ENCODE results near the gene EPS15.

The EPS15 gene

DNA sequence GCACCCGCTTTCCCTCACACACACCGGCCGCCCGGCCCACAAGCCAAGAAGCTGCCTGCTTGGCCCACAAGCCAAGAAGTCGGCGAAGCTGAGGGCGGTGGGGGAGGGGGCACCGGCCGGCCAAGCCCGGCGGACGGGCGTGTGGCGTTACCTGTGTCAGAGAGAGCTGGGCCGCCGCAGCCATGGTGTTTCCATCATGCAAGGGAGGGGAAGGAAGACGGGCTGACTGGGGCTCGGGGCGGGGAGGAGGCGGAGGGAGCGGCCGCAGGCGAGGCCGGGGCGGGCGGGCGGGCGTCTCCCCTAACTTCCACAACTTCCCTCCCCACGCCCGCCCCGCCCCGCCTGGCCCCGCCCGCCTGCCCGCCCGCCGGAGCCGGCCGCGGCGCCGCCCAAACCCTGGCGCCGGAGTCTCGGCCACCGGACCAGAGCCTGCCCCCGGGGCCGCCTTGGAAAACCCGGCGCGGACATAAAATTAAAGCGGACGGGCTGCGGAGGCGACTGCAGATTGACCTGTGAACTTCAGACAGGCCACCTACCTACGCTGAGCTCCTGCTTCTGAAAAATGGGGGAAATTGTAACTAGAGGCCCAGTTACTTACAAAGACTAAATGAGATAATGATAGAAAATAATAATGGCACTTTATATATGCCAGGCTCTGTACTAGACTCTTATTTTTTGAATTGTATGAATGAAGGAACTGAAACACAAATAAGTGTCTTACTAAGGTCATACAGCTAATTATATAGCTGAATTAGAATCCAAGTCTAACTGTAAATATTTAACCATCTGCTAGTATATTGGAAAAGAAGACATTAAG is at the start of gene EPS15:
TSS of gene EPS15 (minus strand) at position 219 of the 817 bp plus-strand sequence. CDS start at position 184, 35 bp downstream.
- Histone ChIP-seq H3K4me1 (peaks cover 0 to 30% (median 9%) of the 10 kb centered on the region in 4 donors), H3K27me3 (no peaks in the 10 kb centered on the region), H3K9me3 (no peaks in the 10 kb centered on the region), H3K27ac (peak within 1 kb of the TSS; percentile 92 to 97), H3K4me3 (peak within 1 kb of the TSS; percentile 70 to 94), H3K36me3 (no peaks in the 10 kb centered on the region)
- intact Hi-C loops (cut with DNase I; ENCODE audit: low total_unique reads) = no loop called here
- peak; percentile 87 to 93 for DNase-seq
- TF ChIP-seq, protein P1, sequence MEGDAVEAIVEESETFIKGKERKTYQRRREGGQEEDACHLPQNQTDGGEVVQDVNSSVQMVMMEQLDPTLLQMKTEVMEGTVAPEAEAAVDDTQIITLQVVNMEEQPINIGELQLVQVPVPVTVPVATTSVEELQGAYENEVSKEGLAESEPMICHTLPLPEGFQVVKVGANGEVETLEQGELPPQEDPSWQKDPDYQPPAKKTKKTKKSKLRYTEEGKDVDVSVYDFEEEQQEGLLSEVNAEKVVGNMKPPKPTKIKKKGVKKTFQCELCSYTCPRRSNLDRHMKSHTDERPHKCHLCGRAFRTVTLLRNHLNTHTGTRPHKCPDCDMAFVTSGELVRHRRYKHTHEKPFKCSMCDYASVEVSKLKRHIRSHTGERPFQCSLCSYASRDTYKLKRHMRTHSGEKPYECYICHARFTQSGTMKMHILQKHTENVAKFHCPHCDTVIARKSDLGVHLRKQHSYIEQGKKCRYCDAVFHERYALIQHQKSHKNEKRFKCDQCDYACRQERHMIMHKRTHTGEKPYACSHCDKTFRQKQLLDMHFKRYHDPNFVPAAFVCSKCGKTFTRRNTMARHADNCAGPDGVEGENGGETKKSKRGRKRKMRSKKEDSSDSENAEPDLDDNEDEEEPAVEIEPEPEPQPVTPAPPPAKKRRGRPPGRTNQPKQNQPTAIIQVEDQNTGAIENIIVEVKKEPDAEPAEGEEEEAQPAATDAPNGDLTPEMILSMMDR (IDR thresholded peaks at IDR 0.05) = no peak

DNA sequence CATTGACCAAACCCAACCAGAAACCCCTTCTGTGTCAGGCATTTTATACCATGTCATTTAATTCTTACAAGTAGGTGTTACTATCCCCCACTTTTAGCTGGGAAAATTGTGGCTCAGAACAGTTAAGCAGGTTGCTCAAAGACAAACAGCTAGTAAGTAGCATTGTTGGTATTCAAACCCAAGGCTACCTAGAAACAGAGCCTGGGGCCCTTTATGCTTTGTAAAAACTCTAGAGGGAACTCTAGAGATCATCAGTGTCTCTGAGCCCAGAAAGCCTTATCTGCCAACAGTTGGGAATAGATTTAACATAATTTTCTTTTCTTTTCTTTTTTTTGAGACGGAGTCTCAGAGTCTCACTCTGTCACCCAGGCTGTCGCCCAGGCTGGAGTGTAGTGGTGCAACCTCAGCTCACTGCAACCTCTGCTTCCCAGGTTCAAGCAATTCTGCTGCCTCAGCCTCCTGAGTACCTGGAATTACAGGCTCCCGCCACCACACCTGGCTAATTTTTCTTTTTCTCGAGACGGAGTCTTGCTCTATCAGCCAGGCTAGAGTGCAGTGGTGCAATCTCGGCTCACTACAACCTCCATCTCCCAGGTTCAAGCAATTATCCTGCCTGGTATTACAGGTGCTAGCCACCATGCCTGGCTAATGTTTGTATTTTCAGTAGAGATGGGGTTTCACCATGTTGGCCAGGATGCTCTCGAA is 49.3 kb upstream of the EPS15 start:
- intact Hi-C loops (cut with DNase I; ENCODE audit: low total_unique reads) = no loop called here
- DNase-seq = no peak
- Histone ChIP-seq H3K27me3 (no peaks in the 10 kb centered on the region), H3K36me3 (no peaks in the 10 kb centered on the region), H3K27ac (peak overlapping the region; percentile 35 to 59), H3K9me3 (no peaks in the 10 kb centered on the region), H3K4me1 (peaks cover 0 to 66% (median 40%) of the 10 kb centered on the region in 4 donors), H3K4me3 (no peak overlapping the region)
- TF ChIP-seq, protein P1 (IDR thresholded peaks at IDR 0.05) = no peak

DNA sequence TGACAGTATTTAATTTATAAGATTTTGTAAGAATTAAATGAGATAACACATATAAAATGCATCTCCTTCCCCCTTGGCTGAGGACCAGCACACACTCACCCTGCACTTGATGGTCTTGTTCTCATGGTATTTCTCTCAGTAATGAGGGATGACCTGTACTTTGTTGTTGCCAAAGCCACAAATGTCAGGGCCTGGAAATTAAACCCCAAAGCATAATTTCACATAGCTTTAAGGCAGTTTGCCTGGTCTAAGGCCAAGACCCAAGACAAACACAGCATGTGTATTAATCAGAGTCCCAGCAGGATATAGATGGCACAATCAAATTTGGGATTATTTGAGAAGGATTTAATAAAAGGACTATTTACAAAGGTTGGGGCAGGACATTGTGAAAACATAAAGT is 48.6 kb upstream of the EPS15 start:
- TF ChIP-seq, protein P1 (IDR thresholded peaks at IDR 0.05) = no peak
- Histone ChIP-seq H3K36me3 (no peaks in the 10 kb centered on the region), H3K27me3 (no peaks in the 10 kb centered on the region), H3K4me1 (peaks cover 0 to 73% (median 43%) of the 10 kb centered on the region in 4 donors), H3K27ac (peak overlapping the region; percentile 35 to 59), H3K9me3 (no peaks in the 10 kb centered on the region), H3K4me3 (no peak overlapping the region)
- intact Hi-C loops (cut with DNase I; ENCODE audit: low total_unique reads) = no loop called here
- DNase-seq = peak in 1 of 2 donors; percentile 57

DNA sequence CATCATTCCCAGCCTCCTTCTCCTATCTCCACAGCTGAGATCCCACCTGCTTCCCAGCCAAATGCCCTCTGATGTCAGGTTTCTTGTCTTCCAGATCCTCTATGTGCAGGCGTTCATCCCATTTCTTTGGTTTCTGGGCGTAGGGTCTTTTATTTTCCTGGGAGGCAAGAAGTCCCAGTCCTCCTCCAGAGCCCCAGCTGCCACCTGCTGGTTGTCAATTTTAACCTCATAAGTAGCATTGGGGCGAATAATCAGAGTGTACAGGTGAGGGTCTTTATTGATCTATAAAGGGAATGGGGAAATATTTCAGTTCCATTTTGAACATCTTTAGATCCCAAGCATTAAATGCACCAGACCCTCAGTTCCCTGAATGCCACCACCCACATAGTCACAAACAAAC is 47.2 kb upstream of the EPS15 start:
- H3K36me3 ChIP-seq = no peaks in the 10 kb centered on the region
- no peak overlapping the region for H3K4me3 ChIP-seq
- H3K27me3 ChIP-seq = no peaks in the 10 kb centered on the region
- H3K4me1 ChIP-seq = peaks cover 0 to 84% (median 47%) of the 10 kb centered on the region in 4 donors
- H3K9me3 ChIP-seq = no peaks in the 10 kb centered on the region
- DNase-seq = no peak
- TF ChIP-seq, protein P1 (IDR thresholded peaks at IDR 0.05) = no peak
- H3K27ac ChIP-seq = peak overlapping the region; percentile 40 to 59
- intact Hi-C loops (cut with DNase I; ENCODE audit: low total_unique reads) = no loop called here

DNA sequence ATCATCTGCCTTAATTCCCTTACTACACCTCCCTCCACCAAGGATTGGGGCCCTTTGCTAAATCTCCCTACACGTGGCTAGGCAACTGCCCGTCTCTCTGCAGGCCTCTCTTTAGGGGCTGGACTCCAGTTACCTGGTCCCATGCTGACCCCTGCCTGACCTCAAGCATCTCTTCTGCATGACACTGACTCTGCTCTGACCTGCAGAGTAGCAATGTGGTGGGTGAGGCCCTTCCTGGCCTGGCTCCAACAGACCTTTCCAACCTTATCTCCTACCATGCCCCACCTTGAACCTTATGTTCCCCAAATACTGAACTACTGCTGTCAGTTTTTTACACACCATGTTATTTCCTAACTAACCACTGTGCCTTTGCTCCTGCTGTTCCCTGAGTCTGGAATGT is 45.9 kb upstream of the EPS15 start:
- H3K4me3 ChIP-seq = no peak overlapping the region
- H3K36me3 ChIP-seq = no peaks in the 10 kb centered on the region
- TF ChIP-seq, protein P1 (IDR thresholded peaks at IDR 0.05) = no peak
- peaks cover 0 to 89% (median 45%) of the 10 kb centered on the region in 4 donors for H3K4me1 ChIP-seq
- no peak for DNase-seq
- H3K27me3 ChIP-seq = no peaks in the 10 kb centered on the region
- peak overlapping the region in 1 of 2 donors; percentile 40 for H3K27ac ChIP-seq
- intact Hi-C loops (cut with DNase I; ENCODE audit: low total_unique reads) = no loop called here
- no peaks in the 10 kb centered on the region for H3K9me3 ChIP-seq
